ENCODE data around the gene EPHA6. TPM values are rescaled to one million over a fixed set of nuclear protein-coding genes. Genes with fewer than 3 reads are reported as not detected.

EPHA6 gene
- total and polyA plus RNA-seq, 2 donors (not counting 3 experiments of a cell fraction or from before 2014, with no cell fraction given) = not detected

- BruUV-seq (replicated peaks) = no TSS peak
- no peak for FAIRE-seq
Measured at GRCh38 chr3:96959901-96960641, 145.7 kb downstream of the EPHA6 start.

GRCh38 chr3:96960661-96961330, 146.4 kb downstream of the EPHA6 start:
- POLR2A ChIA-PET = no interaction called here
- H3K9me3 ChIP-seq (replicated peaks; ENCODE audit: control insufficient read depth, insufficient read depth, low read length) = no peaks in the 10 kb centered on the region
- no peaks in the 10 kb centered on the region for H3K4me1 ChIP-seq (ENCODE audit: control insufficient read depth, extremely low read depth, insufficient read depth, low read length)
- H4K20me1 ChIP-seq (replicated peaks; ENCODE audit: control insufficient read depth, extremely low read depth, insufficient read depth, low read length) = no peaks in the 10 kb centered on the region
- no peaks in the 10 kb centered on the region for H3K9me1 ChIP-seq (replicated peaks; ENCODE audit: control insufficient read depth, extremely low read depth, insufficient read depth, low read length)
- no peaks in the 10 kb centered on the region for H3K27me3 ChIP-seq (ENCODE audit: control insufficient read depth in 2 of 2, insufficient read depth in 2 of 2, low read length in 2 of 2)
- intact Hi-C loops (cut with micrococcal nuclease) (no loop called here), dilution Hi-C loops (cut with MboI; ENCODE audit: extremely low pct_ligation_motif_present, low sequenced_read_pairs) (no loop called here)
- TF ChIP-seq JUN (IDR thresholded peaks at IDR 0.05; ENCODE audit: borderline replicate concordance, insufficient read depth, insufficient read length, low read depth) (no peak), FOS (IDR thresholded peaks at IDR 0.05; ENCODE audit: borderline replicate concordance, insufficient read depth, low read length) (no peak), POLR2A (IDR thresholded peaks at IDR 0.05; ENCODE audit: low read depth, low read length) (no peak), POLR2AphosphoS5 (IDR thresholded peaks at IDR 0.05; ENCODE audit: insufficient read depth, low read depth, low read length) (no peak), CTCF (IDR thresholded peaks at IDR 0.05; ENCODE audit: extremely low read depth in 1 of 2, insufficient read depth in 1 of 2, low read depth in 1 of 2, low read length in 2 of 2) (no peak), GATA2 (IDR thresholded peaks at IDR 0.05; ENCODE audit: insufficient read depth, insufficient read length, low read depth, low read length) (no peak)
- FAIRE-seq (no peak), DNase-seq (ENCODE audit: low read depth, low spot score) (no peak)
- no peaks in the 10 kb centered on the region for H3K36me3 ChIP-seq (ENCODE audit: control insufficient read depth in 2 of 2, extremely low read depth in 1 of 2, insufficient read depth in 2 of 2, low read length in 2 of 2)
- no peak overlapping the region for H3K4me3 ChIP-seq (replicated peaks in 1 of 3; ENCODE audit: insufficient read depth in 1 of 3, low read depth in 1 of 3, low read length in 3 of 3)
- no peaks in the 10 kb centered on the region for H3K79me2 ChIP-seq (ENCODE audit: control insufficient read depth, insufficient read depth, low read length)
- CTCF ChIA-PET = no interaction called here
- no peak overlapping the region for H2AFZ ChIP-seq (ENCODE audit: low read depth, low read length)
- no peak overlapping the region for H3K27ac ChIP-seq (ENCODE audit: insufficient read depth, low read depth, low read length)
- BruUV-seq (replicated peaks) = no TSS peak
- H3K4me2 ChIP-seq (ENCODE audit: insufficient read depth, low read length) = no peak overlapping the region
- no peak overlapping the region for H3K9ac ChIP-seq (replicated peaks; ENCODE audit: extremely low read depth, insufficient read depth, low read length)

More at GRCh38 chr3:96959901-96960641, 145.7 kb downstream of the EPHA6 start:
- no peak overlapping the region for H3K9ac ChIP-seq (replicated peaks; ENCODE audit: extremely low read depth, insufficient read depth, low read length)
- POLR2A ChIA-PET = no interaction called here
- no peaks in the 10 kb centered on the region for H3K36me3 ChIP-seq (ENCODE audit: control insufficient read depth in 2 of 2, extremely low read depth in 1 of 2, insufficient read depth in 2 of 2, low read length in 2 of 2)
- no peaks in the 10 kb centered on the region for H3K27me3 ChIP-seq (ENCODE audit: control insufficient read depth in 2 of 2, insufficient read depth in 2 of 2, low read length in 2 of 2)
- intact Hi-C loops (cut with micrococcal nuclease) (no loop called here), dilution Hi-C loops (cut with MboI; ENCODE audit: extremely low pct_ligation_motif_present, low sequenced_read_pairs) (no loop called here)
- H3K4me3 ChIP-seq (replicated peaks in 1 of 3; ENCODE audit: insufficient read depth in 1 of 3, low read depth in 1 of 3, low read length in 3 of 3) = no peak overlapping the region
- DNase-seq (ENCODE audit: low read depth, low spot score) = no peak
- no peak overlapping the region for H3K4me2 ChIP-seq (ENCODE audit: insufficient read depth, low read length)
- CTCF ChIA-PET = no interaction called here
- no peaks in the 10 kb centered on the region for H4K20me1 ChIP-seq (replicated peaks; ENCODE audit: control insufficient read depth, extremely low read depth, insufficient read depth, low read length)
- no peaks in the 10 kb centered on the region for H3K9me1 ChIP-seq (replicated peaks; ENCODE audit: control insufficient read depth, extremely low read depth, insufficient read depth, low read length)
- H2AFZ ChIP-seq (ENCODE audit: low read depth, low read length) = no peak overlapping the region
- no peaks in the 10 kb centered on the region for H3K79me2 ChIP-seq (ENCODE audit: control insufficient read depth, insufficient read depth, low read length)
- TF ChIP-seq POLR2A (IDR thresholded peaks at IDR 0.05; ENCODE audit: low read depth, low read length) (no peak), POLR2AphosphoS5 (IDR thresholded peaks at IDR 0.05; ENCODE audit: insufficient read depth, low read depth, low read length) (no peak), JUN (IDR thresholded peaks at IDR 0.05; ENCODE audit: borderline replicate concordance, insufficient read depth, insufficient read length, low read depth) (no peak)
- no peaks in the 10 kb centered on the region for H3K9me3 ChIP-seq (replicated peaks; ENCODE audit: control insufficient read depth, insufficient read depth, low read length)
- no peak overlapping the region for H3K27ac ChIP-seq (ENCODE audit: insufficient read depth, low read depth, low read length)
- H3K4me1 ChIP-seq (ENCODE audit: control insufficient read depth, extremely low read depth, insufficient read depth, low read length) = no peaks in the 10 kb centered on the region

Measured in endothelial cell of umbilical vein (primary cell).